HG03432 (cell line): ENCODE measurements around the gene BEND2.
"Not testable (repeated sequence)": the region's sequence is repeated elsewhere in the genome, so short reads cannot be mapped to it uniquely, and the experiment has no call there.

Experiments
- ATAC-seq: cut with Tn5 transposase; IDR thresholded peaks from one replicate; pipeline ENCODE4 v1.9.1; 2021; ENCODE audit warnings: mild to moderate bottlenecking, moderate library complexity; ENCODE audit not compliant: unreplicated experiment

The BEND2 gene

DNA sequence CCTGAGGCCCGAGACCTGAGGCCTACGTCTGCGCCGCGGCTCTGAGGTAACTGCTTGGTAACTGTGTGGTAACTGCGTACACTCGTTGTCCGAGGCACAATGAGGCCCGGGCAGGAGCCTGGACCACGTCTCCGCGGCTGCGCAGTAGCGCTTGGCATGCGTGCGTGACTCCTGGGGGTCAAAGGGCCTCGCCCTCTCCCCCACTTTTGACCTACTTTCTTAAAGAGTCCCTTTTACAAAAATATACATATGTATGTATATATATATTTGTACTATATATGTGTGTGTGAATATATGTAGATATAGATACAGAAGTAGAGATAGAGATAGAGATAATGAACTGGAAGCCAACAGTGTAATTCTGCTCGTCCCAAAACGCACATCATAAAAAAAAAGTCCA lies at the start of gene BEND2:
Gene BEND2, minus strand, starts transcription at position 101 of the 400 bp plus-strand sequence. CDS start 136 bp downstream, outside the sequence.
- no peak for ATAC-seq

DNA sequence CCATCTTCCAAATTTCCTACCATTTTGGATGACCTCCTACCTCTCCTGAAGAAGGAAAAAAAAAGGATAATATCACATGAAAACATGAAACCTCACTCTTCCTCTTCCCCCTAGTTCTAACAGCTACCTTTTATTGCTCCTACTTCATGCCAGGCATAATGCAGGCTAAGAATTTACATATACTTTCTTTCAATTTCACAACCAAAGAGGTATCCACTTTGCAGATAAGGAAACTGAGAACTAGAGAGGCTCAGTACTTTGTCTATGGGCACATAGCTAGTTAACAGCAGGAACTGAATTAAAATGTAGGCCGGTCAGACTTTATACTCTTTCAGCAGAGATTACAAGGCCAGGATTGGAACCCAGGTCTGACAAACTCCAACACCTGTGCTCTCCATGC lies 34.4 kb upstream of the BEND2 start:
- no peak for ATAC-seq

DNA sequence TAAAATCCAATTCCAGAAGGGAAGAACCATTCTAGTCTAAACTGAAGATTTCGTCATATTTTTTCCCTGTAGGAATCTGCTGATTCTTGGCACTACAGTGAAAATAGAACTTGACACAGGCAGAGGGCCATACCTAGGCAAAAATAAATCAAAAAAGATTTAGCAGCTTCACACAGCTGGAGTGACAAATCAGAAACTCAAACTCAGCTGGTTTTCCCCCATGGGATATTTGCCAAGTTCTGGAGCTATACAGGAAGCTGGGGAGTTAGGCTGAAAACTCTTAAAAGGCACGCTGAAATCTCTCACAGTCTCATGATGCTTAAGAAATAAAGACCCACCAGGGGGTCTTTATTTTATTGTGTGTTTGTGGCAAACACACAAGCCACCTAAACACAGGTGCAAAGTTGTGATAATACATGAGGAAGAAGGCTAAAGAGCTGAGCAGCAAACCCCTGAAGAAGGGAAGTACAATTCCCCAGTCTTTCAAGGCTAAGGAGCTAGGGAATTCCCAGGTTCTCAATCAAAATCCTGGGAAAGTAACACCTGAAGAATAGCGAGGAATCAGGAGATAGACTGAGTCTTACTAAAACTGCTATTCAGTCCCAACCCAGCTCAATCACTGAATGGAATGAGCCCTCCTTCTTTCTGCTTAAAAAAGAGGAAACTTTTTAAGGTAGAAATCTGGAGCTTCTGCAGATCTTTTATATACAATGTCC lies 32.1 kb upstream of the BEND2 start:
- ATAC-seq = no peak

DNA sequence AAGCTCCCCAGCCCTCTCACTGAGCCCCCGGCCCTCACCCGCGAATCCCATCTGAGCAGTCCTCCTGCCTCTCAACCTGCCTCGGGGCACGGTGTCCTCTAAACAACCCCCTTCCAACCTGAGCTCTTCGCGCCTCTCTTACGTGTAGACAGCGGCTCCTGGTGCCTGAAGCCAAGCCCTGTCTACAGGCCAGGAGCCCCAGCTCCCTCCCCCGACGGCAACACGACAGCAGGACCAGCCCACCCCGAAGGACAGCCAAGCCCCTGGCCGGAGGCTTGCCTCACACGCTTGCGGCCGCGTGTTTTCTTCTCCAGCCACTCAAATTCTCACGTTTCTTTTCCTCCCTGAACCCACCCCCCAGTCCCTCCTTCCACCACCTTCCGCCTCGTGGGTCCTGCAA lies 9.0 kb upstream of the BEND2 start:
- not testable (repeated sequence) for ATAC-seq

DNA sequence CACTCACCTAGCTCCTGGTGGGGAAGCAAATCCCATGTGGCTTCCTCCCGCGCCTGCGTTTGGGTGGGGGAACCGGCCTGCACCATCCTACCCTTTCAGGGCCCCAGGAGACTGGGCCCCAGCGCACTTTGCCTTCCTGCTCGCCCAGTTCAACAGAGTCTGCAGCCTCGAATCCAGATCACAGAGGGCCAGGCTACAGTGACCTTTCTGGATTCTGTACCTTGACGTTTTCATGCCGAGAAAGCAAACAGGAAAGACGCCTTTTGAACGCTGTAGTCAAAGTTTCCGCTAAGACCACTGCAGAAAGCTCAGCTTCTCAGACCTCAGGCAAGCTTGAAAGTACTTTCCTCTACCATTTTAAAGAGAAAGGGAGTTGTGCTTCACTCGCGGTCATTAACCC lies 7.4 kb upstream of the BEND2 start:
- no peak for ATAC-seq

DNA sequence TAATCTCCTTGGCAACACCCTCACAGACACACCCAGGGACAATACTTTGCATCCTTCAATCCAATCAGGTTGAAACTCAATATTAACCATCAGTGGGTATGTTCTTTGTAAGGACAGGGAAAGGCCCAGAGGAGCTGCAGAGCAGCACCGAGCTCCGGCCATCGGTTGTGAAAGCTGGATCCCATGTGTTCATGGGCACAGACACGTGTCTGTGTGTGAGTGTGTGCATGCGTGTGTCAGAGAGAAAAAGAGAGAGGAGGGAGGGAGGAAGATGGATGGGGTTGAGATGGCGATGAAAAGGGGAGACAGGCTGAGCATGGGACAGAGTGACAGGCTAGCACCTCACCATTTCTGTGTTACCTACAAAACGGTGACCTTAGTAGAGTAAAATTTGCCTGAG lies 6.8 kb upstream of the BEND2 start:
- ATAC-seq = no peak

DNA sequence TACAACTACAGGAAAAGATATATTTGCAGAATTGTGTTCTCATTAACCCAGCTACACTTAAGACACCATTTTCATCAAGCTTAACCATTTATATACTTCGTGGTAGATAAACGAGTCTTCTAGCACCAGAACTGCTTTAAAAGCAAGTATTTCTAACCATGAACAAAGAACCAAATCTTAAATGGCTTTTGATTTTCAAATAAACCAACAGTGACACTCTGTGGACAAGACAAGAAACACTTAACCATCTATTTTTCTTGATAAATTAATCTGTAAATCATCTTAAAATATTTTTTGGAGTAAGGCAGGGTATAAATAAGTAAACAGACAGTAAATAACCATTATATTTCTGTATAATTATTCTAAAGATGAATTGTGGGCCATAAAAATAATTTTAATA lies 10.2 kb downstream of the BEND2 start:
- ATAC-seq = no peak

DNA sequence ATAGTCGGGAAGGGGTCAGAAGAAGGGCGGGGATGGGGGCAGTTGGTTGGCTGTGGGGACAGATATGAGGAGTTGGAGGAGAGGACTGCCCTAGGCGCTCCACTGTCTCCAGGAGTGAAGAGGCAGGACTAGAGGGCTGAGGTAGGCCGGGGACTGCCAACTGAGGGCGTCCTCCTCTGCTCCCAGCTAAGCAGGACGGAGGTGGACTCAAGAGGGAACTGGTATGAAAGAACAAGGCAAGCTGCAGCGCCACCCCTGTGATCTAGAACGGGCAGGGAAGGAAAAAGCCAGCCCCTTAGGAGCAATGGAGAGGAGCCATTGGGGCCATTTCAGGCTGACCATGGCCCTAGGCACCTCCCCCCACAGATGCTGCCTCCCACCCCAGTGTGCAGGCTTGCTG lies 14.0 kb downstream of the BEND2 start:
- no peak for ATAC-seq

DNA sequence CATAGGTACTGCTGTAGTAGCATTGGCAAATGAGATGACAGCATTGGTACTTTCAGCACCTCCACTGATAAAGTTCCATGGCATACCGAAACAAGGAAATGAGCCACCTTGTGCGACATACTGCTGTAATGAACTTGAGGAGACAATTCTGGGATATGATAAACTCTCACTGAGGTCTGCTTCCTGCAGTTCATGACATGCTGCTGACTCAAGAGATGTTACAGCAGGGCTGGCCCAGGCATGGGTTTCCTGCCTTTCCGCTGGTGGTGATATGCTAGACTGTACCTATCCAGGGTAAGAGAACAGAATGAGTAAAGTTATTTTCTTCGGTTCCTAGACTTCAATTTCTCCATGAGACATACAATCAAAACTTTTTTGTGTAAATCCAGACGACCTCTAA lies 17.1 kb downstream of the BEND2 start:
- no peak for ATAC-seq

DNA sequence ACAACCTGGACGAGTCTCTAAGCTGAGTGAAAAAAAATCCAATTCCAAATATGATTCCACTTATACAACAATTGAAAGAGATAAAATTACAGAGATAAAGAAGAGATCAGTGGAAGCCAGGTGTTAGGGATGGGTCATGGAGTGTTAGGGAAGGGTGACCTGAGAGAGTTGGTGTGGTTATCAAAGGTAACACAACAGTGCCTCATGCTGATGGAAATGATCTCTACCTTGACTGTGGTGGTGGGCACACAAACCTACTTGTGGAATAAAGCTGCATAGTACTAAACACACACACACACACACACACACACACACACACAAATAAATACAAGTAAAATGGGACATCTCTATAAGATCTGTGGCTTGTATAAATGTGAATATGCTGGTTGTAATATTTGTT lies 26.0 kb downstream of the BEND2 start:
- ATAC-seq = no peak

DNA sequence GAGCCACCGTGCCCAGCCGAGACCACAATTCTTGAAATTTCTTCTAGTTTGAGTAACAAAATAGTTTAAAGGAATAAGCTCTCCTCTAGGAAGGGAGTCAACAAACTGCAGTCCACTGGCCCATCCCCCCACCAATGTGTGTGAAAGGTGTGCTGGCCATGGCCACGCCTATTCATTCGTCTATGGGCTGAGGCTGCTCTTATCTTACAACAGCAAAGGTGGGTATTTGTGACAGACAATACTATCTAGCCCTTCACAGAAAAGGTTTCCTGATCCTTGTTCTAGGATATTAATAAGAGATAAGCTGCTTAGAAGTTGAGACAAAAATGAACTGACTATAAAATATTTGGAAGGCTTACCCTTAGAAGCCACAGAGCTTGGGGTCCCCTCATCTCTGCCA lies 41.2 kb downstream of the BEND2 start:
- ATAC-seq = no peak

DNA sequence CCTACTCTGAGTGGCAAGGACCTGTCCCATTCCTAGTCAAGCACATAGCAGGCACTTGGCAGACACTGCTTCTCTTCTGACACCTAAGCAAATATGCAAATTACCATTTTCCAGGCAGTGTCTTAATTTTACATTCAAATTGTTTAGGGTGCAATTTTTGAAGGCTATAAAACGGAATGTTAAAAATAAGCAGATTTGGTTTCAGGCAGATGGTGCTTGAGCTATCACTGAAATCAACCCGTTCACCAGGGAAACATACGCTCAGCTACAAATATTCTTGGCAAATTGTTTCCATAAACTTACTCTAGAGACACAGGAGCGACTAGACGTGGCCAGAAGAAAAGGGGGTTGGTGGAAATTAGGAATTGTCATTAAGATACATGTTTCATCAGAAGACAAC lies 45.7 kb downstream of the BEND2 start:
- no peak for ATAC-seq

DNA sequence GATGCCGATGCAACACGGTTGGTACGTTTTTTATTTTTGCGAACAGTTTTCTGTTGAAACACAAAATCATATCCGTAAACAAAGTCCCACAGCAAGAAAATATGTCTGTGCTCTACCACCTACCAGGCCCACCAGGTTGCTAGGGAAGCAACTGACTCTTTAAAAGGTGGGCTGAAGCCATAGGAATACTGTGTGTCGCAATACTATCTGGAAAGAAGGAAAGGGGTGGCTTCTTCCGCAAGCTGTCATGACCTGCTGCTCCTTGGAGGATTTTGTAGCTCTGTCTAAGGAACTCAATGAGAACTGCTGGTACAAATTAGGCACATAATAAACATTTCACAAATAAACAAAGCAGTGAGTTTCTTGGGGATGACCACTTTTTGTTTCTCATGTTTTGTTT lies 46.5 kb downstream of the BEND2 start:
- ATAC-seq = no peak

DNA sequence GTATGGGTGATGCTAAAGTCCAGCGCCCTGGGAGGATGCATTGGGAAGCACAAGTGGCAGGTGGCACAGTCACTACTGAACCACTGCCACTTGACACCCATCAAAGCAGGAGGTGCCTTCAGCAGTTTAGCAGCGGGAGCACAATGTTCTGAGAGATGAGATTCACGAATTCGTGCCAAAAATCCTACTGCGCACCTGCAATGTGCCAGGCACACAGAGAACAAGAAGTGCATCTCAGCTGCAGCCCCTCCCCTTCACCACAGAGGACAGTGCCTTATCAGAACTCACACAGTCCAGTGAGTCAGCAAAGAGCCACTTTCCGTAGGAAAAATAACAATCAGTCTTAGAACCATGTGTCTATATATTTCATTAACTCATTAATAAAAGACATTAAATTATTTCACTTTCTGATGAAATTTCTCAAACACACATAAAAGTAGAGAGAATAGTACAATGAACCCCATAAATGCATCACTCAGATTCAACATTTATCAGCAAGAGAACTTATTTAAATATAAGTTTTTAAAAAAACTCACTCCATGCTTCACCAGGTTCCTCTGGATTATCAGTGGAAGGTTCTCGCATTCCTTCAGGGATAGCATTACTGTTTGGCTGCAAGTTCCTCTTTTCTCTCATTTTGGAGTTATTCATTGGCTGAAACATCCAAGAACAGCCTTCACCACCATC lies 47.0 kb downstream of the BEND2 start:
- no peak for ATAC-seq

DNA sequence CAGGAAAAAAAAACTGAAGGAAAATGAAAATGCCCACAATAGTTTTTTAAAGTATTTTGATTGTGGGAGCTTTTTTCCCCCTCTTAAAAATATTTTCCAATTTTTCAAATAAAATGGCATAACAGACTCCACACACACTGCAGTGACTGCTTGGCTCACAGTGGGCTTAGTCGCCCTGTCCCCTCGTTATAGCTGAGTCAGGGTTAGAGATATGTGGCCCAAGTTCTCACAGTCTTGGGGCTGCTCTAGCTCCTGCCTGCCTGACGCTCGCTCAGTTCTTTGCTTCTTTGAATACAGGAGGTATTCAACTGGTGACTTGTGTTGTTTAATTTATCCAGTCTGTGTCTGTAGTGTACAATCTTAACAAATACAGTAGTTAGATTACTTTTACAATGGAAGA lies 47.7 kb downstream of the BEND2 start:
- no peak for ATAC-seq

DNA sequence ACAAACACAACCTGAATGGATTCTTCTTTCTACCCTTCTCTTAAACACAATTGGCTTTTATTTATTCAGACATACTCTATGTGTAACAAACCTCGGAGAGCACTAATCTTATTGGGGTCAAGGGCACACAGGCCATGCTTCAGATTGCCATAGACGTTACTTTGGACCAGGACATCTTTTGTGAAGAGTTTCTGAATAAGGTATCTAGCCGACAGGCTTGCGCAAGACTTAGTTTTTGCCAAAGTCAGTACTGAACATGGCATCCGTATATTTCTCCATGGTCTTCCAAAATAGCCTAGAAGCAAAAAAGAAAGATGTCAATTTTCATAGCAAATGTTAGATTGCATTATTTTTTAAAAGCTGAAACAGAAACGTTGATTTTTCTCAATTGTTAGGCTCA lies 49.8 kb downstream of the BEND2 start:
- ATAC-seq = no peak

DNA sequence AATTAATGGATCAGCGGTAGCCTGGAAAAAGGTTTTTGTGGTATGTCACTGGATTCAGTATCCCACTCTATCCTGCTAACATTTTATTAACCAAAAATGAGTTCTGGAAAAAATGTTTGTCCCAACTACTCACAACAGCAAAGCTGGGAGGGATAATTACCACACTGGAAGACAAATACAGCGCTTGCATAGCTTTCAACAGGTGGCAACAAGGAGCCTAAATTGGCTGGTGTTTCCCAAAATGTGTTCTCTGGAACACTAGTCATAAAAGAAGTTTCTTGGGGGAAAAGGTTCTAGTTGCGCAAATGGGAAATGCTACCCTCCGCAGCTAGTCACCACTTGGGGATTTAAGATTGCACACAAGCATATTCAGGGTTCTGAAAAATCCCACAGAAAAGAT lies 54.6 kb downstream of the BEND2 start:
- no peak for ATAC-seq

DNA sequence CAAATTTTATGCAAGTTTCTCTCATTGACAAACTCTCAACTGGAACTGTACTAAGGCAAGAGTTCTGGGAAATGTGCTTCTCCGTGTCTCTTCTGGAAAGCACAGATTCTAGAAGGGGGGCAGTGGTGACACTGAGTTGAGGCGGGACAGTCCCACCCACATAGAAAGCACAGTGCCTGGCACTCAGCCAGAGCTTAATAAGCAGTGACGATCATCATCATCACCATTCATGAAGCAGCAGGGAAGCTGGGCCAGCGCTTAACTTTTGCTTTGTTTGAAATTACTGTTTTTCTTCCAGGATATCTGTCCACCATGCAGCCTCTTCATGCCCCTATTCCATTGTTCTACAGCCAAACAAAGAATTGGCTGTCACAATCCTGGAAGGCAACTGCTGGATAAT lies 60.3 kb downstream of the BEND2 start:
- ATAC-seq = no peak

DNA sequence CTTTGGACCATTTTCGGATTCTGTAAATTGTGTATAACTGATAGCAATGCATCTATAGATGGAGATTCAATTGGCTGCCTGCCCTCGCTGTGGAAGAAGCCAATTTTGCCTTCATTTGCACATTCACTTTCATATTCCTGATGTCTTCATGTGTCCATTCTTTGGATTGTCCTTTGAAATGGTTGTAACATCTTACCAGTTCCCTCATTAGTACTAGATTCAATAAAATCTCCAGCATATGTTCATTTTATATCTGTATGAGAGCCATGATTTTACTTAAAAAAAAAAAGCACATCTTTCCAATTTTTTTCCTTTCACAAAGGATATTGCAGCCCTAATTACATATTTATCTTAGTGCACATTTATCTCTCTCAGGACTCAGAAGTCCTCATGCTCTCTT lies 61.7 kb downstream of the BEND2 start:
- no peak for ATAC-seq

DNA sequence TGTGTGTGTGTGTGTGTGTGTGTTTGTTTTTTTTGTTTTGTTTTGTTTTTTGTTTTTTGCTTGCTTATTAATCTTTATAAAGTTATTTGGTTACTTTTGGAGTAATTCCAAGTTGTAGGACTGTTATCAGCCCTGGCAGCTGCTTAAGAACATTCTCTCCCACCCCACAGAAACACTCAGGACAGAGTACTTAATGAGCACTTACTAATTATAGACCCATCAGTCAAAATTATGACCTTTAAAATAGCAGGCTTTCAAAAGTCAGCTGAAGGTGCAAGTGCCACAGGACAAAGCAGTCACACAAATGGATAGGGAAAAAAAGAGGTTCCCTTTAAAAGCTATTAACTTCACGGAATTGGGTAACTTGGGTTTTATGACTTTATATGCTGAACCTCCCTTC lies 69.0 kb downstream of the BEND2 start:
- no peak for ATAC-seq

DNA sequence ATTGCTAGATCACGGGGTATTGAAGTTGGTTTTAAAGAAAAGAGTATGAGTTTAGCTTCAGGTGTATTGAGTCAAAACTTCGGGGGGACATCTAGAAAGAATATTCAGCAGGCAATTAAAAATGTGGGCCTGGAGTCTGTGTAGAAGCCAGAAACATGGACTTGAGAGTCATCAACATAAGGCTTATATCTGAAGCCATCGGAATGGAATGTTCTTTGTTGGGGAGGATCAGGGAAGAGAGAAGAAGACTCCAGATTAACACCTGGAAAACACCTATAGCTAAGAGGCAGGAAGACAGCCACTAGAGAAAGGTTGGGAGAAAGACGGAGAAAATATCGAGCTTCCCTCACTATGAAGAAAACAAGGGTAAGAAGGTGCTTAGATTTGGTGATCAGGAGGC lies 69.5 kb downstream of the BEND2 start:
- no peak for ATAC-seq

DNA sequence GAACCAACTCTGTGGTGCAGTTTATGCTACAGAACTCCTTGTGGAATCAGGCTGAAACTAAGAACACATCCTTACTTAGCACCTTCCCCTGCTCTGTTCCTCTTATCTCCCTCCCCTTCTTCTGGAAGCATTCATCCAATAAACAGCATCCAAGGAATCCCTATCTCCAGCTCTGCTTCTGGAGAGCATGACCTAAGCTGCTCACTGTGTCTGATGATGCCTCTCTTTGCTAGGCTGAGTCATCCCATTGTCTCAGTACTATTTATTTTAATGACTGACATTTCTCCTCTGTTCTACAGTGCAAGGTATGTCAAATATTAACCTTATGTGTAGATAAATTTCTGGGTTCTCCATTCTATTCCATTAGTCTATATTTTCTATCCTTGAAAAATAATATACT lies 71.2 kb downstream of the BEND2 start:
- ATAC-seq = no peak

DNA sequence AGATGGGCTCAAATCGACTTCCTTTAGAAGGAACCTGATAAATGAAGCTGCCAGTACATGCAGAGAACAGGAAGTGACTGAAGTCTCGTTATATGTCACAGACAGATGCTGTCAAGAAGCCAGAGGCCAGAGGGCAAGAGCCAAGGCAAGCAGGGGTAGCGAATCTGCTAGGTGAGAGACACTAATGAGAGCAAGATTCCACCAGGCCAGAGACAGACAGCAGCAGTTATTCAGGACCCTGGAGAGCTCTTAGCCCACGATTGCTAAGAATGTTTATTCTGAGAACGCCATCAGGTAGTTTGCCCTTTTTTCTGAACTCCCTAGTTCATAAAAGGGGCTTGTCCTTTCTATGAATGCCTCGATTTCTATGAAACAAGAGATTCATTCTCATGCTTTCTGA lies 73.7 kb downstream of the BEND2 start:
- ATAC-seq = no peak
